Esophagus squamous epithelium (tissue), 4 donors: ENCODE results near the gene CLIC4.

ENCODE experiments used
- POLR2A ChIP-seq, 4 donors: fragments of 450-650 bp; IDR thresholded peaks; one replicate each; pipeline ENCODE4 v1.6.1; 2017; ENCODE audit warnings: antibody characterized with exemption in 4 of 4, mild to moderate bottlenecking in 4 of 4, moderate library complexity in 3 of 4
- TF ChIP-seq, protein P1 (sequence below), 6 experiments: fragments of 450-650 bp in 4 of 6; fragments of 200-600 bp in 2 of 6; sonication (generic) in 2 of 6; IDR thresholded peaks; one replicate each; pipeline ENCODE4 v1.5.1; 2016 to 2019; ENCODE audit warnings: antibody characterized with exemption in 6 of 6, mild to moderate bottlenecking in 4 of 6, moderate library complexity in 4 of 6

- TF ChIP-seq, protein P1, sequence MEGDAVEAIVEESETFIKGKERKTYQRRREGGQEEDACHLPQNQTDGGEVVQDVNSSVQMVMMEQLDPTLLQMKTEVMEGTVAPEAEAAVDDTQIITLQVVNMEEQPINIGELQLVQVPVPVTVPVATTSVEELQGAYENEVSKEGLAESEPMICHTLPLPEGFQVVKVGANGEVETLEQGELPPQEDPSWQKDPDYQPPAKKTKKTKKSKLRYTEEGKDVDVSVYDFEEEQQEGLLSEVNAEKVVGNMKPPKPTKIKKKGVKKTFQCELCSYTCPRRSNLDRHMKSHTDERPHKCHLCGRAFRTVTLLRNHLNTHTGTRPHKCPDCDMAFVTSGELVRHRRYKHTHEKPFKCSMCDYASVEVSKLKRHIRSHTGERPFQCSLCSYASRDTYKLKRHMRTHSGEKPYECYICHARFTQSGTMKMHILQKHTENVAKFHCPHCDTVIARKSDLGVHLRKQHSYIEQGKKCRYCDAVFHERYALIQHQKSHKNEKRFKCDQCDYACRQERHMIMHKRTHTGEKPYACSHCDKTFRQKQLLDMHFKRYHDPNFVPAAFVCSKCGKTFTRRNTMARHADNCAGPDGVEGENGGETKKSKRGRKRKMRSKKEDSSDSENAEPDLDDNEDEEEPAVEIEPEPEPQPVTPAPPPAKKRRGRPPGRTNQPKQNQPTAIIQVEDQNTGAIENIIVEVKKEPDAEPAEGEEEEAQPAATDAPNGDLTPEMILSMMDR (IDR thresholded peaks at IDR 0.05): no peak
- no peak for TF ChIP-seq POLR2A (IDR thresholded peaks at IDR 0.05)
These were observed 122.0 kb downstream of the CLIC4 start for GRCh38 chr1:24867084-24867870.
